ENCODE measurements around the gene MMS22L.

Gene MMS22L, protein sequence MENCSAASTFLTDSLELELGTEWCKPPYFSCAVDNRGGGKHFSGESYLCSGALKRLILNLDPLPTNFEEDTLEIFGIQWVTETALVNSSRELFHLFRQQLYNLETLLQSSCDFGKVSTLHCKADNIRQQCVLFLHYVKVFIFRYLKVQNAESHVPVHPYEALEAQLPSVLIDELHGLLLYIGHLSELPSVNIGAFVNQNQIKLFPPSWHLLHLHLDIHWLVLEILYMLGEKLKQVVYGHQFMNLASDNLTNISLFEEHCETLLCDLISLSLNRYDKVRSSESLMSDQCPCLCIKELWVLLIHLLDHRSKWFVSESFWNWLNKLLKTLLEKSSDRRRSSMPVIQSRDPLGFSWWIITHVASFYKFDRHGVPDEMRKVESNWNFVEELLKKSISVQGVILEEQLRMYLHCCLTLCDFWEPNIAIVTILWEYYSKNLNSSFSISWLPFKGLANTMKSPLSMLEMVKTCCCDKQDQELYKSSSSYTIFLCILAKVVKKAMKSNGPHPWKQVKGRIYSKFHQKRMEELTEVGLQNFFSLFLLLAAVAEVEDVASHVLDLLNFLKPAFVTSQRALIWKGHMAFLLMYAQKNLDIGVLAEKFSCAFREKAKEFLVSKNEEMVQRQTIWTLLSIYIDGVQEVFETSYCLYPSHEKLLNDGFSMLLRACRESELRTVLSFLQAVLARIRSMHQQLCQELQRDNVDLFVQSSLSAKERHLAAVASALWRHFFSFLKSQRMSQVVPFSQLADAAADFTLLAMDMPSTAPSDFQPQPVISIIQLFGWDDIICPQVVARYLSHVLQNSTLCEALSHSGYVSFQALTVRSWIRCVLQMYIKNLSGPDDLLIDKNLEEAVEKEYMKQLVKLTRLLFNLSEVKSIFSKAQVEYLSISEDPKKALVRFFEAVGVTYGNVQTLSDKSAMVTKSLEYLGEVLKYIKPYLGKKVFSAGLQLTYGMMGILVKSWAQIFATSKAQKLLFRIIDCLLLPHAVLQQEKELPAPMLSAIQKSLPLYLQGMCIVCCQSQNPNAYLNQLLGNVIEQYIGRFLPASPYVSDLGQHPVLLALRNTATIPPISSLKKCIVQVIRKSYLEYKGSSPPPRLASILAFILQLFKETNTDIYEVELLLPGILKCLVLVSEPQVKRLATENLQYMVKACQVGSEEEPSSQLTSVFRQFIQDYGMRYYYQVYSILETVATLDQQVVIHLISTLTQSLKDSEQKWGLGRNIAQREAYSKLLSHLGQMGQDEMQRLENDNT

DNA sequence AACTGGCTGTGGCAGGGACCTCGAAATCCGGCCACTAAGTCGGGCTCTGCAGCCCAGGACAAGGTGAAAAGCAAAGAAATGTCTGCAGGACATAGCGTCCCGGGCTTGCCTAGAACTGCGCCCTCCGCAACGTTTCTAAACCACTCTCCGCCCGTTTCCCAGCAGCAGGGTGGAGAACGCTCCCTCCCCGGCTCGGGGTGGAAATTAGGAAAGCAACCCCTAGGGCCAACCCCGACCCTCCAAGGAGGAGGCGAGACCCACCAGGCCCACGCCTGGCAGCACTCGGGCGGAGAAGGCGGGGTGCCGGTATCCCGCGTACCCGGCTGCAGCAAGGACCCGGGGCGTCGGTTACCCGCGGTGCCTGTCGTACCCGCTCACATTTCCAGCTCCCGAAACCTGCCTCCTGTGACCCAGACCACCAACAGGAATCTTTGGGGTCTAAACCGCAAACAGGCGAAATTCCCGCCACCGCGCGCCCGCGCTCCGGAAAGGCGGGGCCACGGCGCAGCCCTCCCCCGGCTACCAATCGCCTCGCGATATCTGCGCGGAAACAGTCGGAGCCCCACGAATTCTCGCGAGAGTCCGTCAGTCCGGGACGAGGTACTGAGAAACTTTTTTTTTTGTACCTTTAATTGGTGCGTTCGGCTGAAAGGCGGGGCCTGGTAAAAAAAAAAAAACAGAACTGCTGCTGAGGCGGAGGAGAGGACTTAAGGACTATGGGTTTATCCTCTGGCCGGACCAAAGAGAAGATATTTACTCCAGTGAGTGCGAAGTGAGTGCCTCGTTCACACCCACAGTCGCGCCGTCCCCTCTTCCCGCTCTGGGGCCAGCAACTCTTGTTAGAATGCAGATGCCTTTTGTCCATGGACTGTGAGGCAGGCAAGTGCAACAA, at the start of gene MMS22L:
MMS22L (minus strand) TSS at position 491 of the 892 bp plus-strand sequence. CDS start 739 bp downstream, outside the sequence.
- Mint-ChIP-seq H3K9me3 (no peaks in the 10 kb centered on the region), H3K27me3 (no peaks in the 10 kb centered on the region), H3K36me3 (ENCODE audit: low read depth) (peaks cover 17% of the 10 kb centered on the region), H3K4me1 (ENCODE audit: low read depth) (no peaks in the 10 kb centered on the region), H3K4me3 (peak within 1 kb of the TSS; percentile 95), H3K27ac (peak within 1 kb of the TSS; percentile 91)
- intact Hi-C loops (cut with micrococcal nuclease), result loop anchor here (5.0 to 10.0 kb wide), 2 partner anchors 761 to 1662 kb away; partner anchors contain the start of genes FBXL4 and UFL1

DNA sequence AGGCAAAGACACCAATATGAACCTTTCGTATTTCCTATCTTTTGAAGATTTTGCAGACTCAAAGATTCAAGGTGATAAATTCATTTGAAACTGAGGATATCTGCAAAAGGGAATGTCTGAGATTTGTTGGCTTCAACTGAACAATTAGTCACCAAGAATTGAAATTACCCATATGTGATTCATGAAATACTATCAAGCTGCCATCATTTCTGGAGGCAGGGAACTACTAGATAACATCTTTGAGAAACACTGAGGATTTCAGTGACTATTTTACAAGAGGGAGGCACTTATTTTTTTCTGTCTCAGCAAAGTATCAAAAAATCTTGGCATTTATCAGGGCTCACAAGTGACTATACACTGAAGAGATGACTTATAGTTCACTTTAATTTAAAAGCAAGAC, 39.8 kb upstream of the MMS22L start:
- intact Hi-C loops (cut with micrococcal nuclease), result no loop called here
- Mint-ChIP-seq H3K4me3 (no peak overlapping the region), H3K27me3 (no peaks in the 10 kb centered on the region), H3K9me3 (peaks cover 18% of the 10 kb centered on the region), H3K4me1 (ENCODE audit: low read depth) (no peaks in the 10 kb centered on the region), H3K27ac (no peak overlapping the region), H3K36me3 (ENCODE audit: low read depth) (no peaks in the 10 kb centered on the region)

DNA sequence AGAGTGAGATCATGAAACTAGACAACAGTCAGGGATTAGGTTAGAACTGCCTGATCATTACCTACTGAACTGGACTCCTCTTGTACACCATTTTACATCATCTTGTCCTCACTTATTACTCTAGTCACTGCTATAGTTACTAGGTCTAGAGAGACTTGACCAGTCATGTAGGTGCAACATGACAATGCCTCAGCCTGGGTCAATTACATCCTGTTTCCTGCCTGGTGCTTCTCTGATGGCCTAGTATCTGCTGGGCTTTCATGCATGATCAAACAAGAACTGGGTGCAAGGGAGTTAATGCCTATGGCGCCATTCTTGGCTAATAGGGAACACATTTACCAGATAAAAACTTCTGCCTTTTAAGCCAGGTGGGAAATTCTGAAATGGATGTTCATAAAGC, 39.2 kb upstream of the MMS22L start:
- intact Hi-C loops (cut with micrococcal nuclease), result no loop called here
- no peaks in the 10 kb centered on the region for H3K4me1 Mint-ChIP-seq (ENCODE audit: low read depth)
- H3K9me3 Mint-ChIP-seq, result peaks cover 12% of the 10 kb centered on the region
- H3K4me3 Mint-ChIP-seq, result no peak overlapping the region
- no peaks in the 10 kb centered on the region for H3K27me3 Mint-ChIP-seq
- H3K27ac Mint-ChIP-seq, result no peak overlapping the region
- no peaks in the 10 kb centered on the region for H3K36me3 Mint-ChIP-seq (ENCODE audit: low read depth)

GRCh38 chr6:97316978-97317377, 34.0 kb upstream of the MMS22L start:
- H3K27me3 Mint-ChIP-seq, result peaks cover 1% of the 10 kb centered on the region
- no peak overlapping the region for H3K4me3 Mint-ChIP-seq
- H3K27ac Mint-ChIP-seq, result no peak overlapping the region
- intact Hi-C loops (cut with micrococcal nuclease), result no loop called here
- H3K36me3 Mint-ChIP-seq (ENCODE audit: low read depth), result no peaks in the 10 kb centered on the region
- H3K9me3 Mint-ChIP-seq, result peaks cover 4% of the 10 kb centered on the region
- H3K4me1 Mint-ChIP-seq (ENCODE audit: low read depth), result no peaks in the 10 kb centered on the region

GRCh38 chr6:97312241-97312640, 29.2 kb upstream of the MMS22L start:
- Mint-ChIP-seq H3K4me1 (ENCODE audit: low read depth) (no peaks in the 10 kb centered on the region), H3K36me3 (ENCODE audit: low read depth) (no peaks in the 10 kb centered on the region), H3K4me3 (no peak overlapping the region), H3K27ac (no peak overlapping the region), H3K27me3 (peaks cover 1% of the 10 kb centered on the region), H3K9me3 (no peaks in the 10 kb centered on the region)
- intact Hi-C loops (cut with micrococcal nuclease), result no loop called here

DNA sequence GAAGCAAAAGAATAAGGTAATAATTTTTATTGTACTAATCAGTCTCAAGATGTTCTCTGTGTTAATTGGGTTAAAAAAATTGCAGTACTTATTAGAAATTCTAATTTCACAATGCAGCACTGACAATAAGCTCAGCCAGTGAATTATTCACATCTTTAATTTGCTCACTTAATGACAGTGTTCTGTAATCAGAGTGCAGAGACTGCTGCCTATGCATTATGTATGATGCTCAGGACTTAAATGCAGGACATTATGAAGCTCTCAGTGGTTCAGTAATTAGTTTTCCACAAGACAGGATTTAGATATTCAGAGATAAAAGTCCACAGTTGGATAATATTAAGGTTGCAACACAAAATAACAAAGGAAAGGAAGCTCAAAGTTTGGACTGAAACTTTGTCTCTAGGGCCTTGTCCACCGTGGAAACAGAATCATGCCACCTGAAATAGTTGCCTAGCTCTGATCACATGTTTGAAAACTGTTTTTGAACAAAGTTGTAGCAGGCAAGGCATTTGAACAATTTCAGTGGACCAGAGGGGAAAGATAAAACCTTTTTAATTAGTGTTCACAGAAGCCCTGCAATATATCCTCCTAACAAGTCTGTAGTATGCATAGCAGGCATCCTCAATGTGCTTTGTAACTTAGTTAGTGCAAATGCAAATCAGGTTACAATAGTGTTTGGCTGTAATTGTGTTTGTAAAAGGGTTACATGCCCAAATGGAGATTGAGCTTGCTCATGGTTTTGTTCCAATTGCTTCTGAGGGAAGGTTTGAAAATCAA, 23.7 kb upstream of the MMS22L start:
- Mint-ChIP-seq H3K9me3 (no peaks in the 10 kb centered on the region), H3K4me3 (no peak overlapping the region), H3K27ac (no peak overlapping the region), H3K36me3 (ENCODE audit: low read depth) (no peaks in the 10 kb centered on the region), H3K4me1 (ENCODE audit: low read depth) (no peaks in the 10 kb centered on the region), H3K27me3 (peaks cover 5% of the 10 kb centered on the region)
- intact Hi-C loops (cut with micrococcal nuclease), result no loop called here

- H3K36me3 Mint-ChIP-seq (ENCODE audit: low read depth), result no peaks in the 10 kb centered on the region
- no peak overlapping the region for H3K4me3 Mint-ChIP-seq
- no peaks in the 10 kb centered on the region for H3K9me3 Mint-ChIP-seq
- H3K4me1 Mint-ChIP-seq (ENCODE audit: low read depth), result peaks cover 5% of the 10 kb centered on the region
- H3K27ac Mint-ChIP-seq, result no peak overlapping the region
- H3K27me3 Mint-ChIP-seq, result peaks cover 5% of the 10 kb centered on the region
- intact Hi-C loops (cut with micrococcal nuclease), result no loop called here
Measured at GRCh38 chr6:97305414-97306066, 22.5 kb upstream of the MMS22L start.

DNA sequence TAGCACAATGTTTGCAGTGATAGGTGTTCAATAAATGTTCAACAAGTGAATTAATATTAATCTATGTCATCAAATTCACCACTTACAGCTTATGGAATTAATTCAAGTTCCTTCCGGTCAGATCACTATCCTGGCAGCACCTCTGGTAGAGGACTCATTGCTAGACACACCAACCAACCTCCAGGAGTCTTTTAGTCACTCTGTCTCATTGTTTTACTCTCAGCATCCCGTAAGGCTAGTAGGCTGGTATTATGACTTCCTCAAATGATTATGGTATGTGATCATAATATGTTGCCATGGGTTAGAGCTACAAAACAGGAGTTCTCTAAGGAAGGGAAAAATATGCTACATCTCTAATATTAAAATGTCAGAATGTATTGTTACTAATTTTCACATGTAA, 21.7 kb upstream of the MMS22L start:
- H3K9me3 Mint-ChIP-seq, result no peaks in the 10 kb centered on the region
- H3K27ac Mint-ChIP-seq, result no peak overlapping the region
- no peak overlapping the region for H3K4me3 Mint-ChIP-seq
- intact Hi-C loops (cut with micrococcal nuclease), result no loop called here
- peaks cover 5% of the 10 kb centered on the region for H3K27me3 Mint-ChIP-seq
- H3K4me1 Mint-ChIP-seq (ENCODE audit: low read depth), result peaks cover 8% of the 10 kb centered on the region
- no peaks in the 10 kb centered on the region for H3K36me3 Mint-ChIP-seq (ENCODE audit: low read depth)

GRCh38 chr6:97294451-97294850, 11.4 kb upstream of the MMS22L start:
- Mint-ChIP-seq H3K9me3 (peaks cover 14% of the 10 kb centered on the region), H3K27ac (no peak overlapping the region), H3K36me3 (ENCODE audit: low read depth) (no peaks in the 10 kb centered on the region), H3K27me3 (no peaks in the 10 kb centered on the region), H3K4me1 (ENCODE audit: low read depth) (no peaks in the 10 kb centered on the region), H3K4me3 (no peak overlapping the region)
- intact Hi-C loops (cut with micrococcal nuclease), result no loop called here

GRCh38 chr6:97293198-97293696, 10.2 kb upstream of the MMS22L start:
- H3K36me3 Mint-ChIP-seq (ENCODE audit: low read depth), result no peaks in the 10 kb centered on the region
- no peak overlapping the region for H3K27ac Mint-ChIP-seq
- H3K4me3 Mint-ChIP-seq, result no peak overlapping the region
- intact Hi-C loops (cut with micrococcal nuclease), result no loop called here
- H3K27me3 Mint-ChIP-seq, result no peaks in the 10 kb centered on the region
- H3K9me3 Mint-ChIP-seq, result peaks cover 21% of the 10 kb centered on the region
- H3K4me1 Mint-ChIP-seq (ENCODE audit: low read depth), result no peaks in the 10 kb centered on the region

DNA sequence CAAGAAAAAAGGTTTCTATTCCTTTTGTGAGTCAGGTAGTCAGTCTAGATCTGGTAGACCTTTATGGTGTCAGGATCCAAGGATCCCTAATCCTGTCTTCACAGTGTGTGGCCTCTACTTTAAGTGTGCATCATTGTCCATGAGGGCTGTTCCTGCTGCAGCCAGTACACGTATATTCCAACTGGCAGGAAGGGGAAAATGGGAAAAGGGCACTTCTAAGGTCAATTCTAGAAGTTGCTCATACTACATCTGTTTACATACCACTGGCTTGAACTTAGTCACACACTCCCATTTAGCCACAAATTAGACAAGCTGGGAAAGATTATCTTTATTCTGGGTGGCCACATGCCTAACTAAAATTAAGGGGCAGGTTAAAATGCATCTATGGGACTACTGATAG, 9.7 kb upstream of the MMS22L start:
- no peak overlapping the region for H3K27ac Mint-ChIP-seq
- no peaks in the 10 kb centered on the region for H3K27me3 Mint-ChIP-seq
- peaks cover 16% of the 10 kb centered on the region for H3K9me3 Mint-ChIP-seq
- intact Hi-C loops (cut with micrococcal nuclease), result no loop called here
- H3K4me1 Mint-ChIP-seq (ENCODE audit: low read depth), result no peaks in the 10 kb centered on the region
- no peak overlapping the region for H3K4me3 Mint-ChIP-seq
- H3K36me3 Mint-ChIP-seq (ENCODE audit: low read depth), result no peaks in the 10 kb centered on the region

DNA sequence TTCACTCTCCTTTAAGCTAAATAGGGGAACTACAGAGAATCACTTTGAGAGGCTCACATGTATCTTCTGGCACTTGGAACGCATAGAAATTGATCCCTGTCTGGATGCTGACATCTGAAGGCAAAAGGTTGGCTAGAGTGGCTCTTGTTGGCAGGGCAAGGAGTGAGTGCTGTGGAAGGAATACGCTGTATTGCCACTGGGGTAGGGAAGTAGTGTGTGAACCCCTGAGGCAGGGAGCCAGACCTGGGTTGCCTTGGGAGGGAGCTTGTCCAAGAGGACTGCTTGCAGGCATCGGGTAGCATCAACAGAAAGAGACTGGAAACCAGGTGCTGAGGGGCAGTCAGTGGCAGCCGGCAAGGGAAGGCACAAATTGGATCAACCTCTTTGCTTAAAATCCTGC, 8.9 kb upstream of the MMS22L start:
- intact Hi-C loops (cut with micrococcal nuclease), result no loop called here
- H3K27me3 Mint-ChIP-seq, result no peaks in the 10 kb centered on the region
- H3K27ac Mint-ChIP-seq, result no peak overlapping the region
- H3K4me1 Mint-ChIP-seq (ENCODE audit: low read depth), result no peaks in the 10 kb centered on the region
- no peaks in the 10 kb centered on the region for H3K36me3 Mint-ChIP-seq (ENCODE audit: low read depth)
- H3K4me3 Mint-ChIP-seq, result no peak overlapping the region
- peaks cover 10% of the 10 kb centered on the region for H3K9me3 Mint-ChIP-seq
